H1 (cell line): ENCODE data around the gene CKLF. TPM values are rescaled to one million over a fixed set of nuclear protein-coding genes. Genes with fewer than 3 reads are reported as not detected.

Source experiments
- BRCA1 ChIP-seq: IDR thresholded peaks from 2 replicates; pipeline ENCODE4 v1.6.1; 2012; ENCODE audit warnings: low read depth, low read length, improper control_type of control experiment
- EZH2 ChIP-seq: fragments of 200-600 bp; sonication (generic); IDR thresholded peaks from 2 replicates; pipeline ENCODE4 v1.7.1; 2012; ENCODE audit warnings: low read depth, mild to moderate bottlenecking, moderate library complexity, low read length, inconsistent platforms; ENCODE audit not compliant: severe bottlenecking
- HDAC2 ChIP-seq, 2 experiments: fragments of 300-600 bp in 1 of 2; sonication (generic) in 1 of 2; IDR thresholded peaks; 2 replicates each; pipeline ENCODE4 v1.6.1; 2011 to 2012; ENCODE audit warnings: low read depth in 2 of 2, low read length in 2 of 2, mild to moderate bottlenecking in 2 of 2, moderate library complexity in 2 of 2, borderline replicate concordance in 1 of 2, inconsistent platforms in 1 of 2
- RBBP5 ChIP-seq: IDR thresholded peaks from 2 replicates; pipeline ENCODE4 v1.7.1; 2012; ENCODE audit warnings: low read depth, mild to moderate bottlenecking, inconsistent platforms, low read length, moderate library complexity, borderline replicate concordance
- RFX5 ChIP-seq: IDR thresholded peaks from 2 replicates; pipeline ENCODE4 v1.6.1; 2011; ENCODE audit warnings: low read depth, low read length, improper control_type of control experiment, borderline replicate concordance
- SP2 ChIP-seq: IDR thresholded peaks from 2 replicates; pipeline ENCODE4 v1.6.1; 2012; ENCODE audit warnings: mild to moderate bottlenecking, low read length, inconsistent platforms
- TAF1 ChIP-seq: IDR thresholded peaks from 2 replicates; pipeline ENCODE4 v1.6.1; 2011; ENCODE audit warnings: mild to moderate bottlenecking, low read depth, low read length
- TBP ChIP-seq: IDR thresholded peaks from 2 replicates; pipeline ENCODE4 v1.6.1; 2011; ENCODE audit warnings: low read depth, low read length, improper control_type of control experiment
- polyA plus RNA-seq, 7 experiments: library from polyadenylated mRNA; depleted of rRNA in 3 of 7; stranded (reverse) in 5 of 7; unstranded in 2 of 7; fragments of >200 nt in 5 of 7; fragments of 200-250 nt in 2 of 7; gene quantifications; 1 replicate in 5 of 7; 2 replicates in 1 of 7; 4 replicates in 1 of 7; pipeline versions ENCODE4 v1.2.1 to v1.2.3, GENCODE V29; 2011 to 2013; ENCODE audit warnings: missing spikeins in 2 of 7, mixed read lengths in 2 of 7
- total RNA-seq: library from RNA; stranded (reverse); fragmentation: NEBNext Ultra II Directional; extraction: Animal tissue kit (Norgen Biotek cat#: 25700); gene quantifications from 2 replicates; pipeline ENCODE4 v1.2.1, GENCODE V29; 2021
- TF ChIP-seq, protein P1 (sequence below): fragments of 300-600 bp; sonication (generic); IDR thresholded peaks from 2 replicates; pipeline ENCODE4 v1.7.1; 2012; ENCODE audit warnings: low read length, moderate library complexity, mild to moderate bottlenecking, inconsistent platforms; ENCODE audit not compliant: insufficient replicate concordance
- TF ChIP-seq, protein P2 (sequence below): IDR thresholded peaks from 2 replicates; pipeline ENCODE4 v1.6.1; 2011; ENCODE audit warnings: low read depth, mild to moderate bottlenecking, low read length; ENCODE audit not compliant: insufficient read depth

The CKLF gene
- total and polyA plus RNA-seq, 2 of the 8 experiments (the other 6 are each of a cell fraction or from before 2014, with no cell fraction given), result 21.1 to 63.5 TPM

DNA sequence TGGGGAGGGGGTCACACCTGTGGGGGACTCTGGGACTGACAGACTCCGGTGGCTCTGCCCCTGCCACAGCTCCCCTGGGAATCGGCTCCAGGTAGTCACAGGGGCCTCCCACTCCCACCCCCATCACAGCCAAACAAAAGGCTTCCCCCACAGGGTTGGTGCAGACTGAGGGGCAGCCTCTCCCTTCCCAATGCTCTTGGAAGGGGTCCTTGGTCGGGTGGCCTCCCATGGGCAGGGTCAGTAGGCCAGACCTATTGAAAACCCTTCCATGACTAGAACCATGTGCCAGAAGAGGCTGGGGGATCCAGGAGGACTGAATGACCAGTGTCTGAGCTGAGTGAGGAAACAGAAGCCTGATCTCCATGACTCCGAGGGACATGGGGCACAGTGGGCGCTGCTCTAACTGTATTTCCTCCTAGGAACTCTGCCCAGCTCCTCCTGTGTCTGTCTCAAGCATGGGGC, 31.1 kb upstream of the CKLF start (continued):
- TF ChIP-seq, protein P1, sequence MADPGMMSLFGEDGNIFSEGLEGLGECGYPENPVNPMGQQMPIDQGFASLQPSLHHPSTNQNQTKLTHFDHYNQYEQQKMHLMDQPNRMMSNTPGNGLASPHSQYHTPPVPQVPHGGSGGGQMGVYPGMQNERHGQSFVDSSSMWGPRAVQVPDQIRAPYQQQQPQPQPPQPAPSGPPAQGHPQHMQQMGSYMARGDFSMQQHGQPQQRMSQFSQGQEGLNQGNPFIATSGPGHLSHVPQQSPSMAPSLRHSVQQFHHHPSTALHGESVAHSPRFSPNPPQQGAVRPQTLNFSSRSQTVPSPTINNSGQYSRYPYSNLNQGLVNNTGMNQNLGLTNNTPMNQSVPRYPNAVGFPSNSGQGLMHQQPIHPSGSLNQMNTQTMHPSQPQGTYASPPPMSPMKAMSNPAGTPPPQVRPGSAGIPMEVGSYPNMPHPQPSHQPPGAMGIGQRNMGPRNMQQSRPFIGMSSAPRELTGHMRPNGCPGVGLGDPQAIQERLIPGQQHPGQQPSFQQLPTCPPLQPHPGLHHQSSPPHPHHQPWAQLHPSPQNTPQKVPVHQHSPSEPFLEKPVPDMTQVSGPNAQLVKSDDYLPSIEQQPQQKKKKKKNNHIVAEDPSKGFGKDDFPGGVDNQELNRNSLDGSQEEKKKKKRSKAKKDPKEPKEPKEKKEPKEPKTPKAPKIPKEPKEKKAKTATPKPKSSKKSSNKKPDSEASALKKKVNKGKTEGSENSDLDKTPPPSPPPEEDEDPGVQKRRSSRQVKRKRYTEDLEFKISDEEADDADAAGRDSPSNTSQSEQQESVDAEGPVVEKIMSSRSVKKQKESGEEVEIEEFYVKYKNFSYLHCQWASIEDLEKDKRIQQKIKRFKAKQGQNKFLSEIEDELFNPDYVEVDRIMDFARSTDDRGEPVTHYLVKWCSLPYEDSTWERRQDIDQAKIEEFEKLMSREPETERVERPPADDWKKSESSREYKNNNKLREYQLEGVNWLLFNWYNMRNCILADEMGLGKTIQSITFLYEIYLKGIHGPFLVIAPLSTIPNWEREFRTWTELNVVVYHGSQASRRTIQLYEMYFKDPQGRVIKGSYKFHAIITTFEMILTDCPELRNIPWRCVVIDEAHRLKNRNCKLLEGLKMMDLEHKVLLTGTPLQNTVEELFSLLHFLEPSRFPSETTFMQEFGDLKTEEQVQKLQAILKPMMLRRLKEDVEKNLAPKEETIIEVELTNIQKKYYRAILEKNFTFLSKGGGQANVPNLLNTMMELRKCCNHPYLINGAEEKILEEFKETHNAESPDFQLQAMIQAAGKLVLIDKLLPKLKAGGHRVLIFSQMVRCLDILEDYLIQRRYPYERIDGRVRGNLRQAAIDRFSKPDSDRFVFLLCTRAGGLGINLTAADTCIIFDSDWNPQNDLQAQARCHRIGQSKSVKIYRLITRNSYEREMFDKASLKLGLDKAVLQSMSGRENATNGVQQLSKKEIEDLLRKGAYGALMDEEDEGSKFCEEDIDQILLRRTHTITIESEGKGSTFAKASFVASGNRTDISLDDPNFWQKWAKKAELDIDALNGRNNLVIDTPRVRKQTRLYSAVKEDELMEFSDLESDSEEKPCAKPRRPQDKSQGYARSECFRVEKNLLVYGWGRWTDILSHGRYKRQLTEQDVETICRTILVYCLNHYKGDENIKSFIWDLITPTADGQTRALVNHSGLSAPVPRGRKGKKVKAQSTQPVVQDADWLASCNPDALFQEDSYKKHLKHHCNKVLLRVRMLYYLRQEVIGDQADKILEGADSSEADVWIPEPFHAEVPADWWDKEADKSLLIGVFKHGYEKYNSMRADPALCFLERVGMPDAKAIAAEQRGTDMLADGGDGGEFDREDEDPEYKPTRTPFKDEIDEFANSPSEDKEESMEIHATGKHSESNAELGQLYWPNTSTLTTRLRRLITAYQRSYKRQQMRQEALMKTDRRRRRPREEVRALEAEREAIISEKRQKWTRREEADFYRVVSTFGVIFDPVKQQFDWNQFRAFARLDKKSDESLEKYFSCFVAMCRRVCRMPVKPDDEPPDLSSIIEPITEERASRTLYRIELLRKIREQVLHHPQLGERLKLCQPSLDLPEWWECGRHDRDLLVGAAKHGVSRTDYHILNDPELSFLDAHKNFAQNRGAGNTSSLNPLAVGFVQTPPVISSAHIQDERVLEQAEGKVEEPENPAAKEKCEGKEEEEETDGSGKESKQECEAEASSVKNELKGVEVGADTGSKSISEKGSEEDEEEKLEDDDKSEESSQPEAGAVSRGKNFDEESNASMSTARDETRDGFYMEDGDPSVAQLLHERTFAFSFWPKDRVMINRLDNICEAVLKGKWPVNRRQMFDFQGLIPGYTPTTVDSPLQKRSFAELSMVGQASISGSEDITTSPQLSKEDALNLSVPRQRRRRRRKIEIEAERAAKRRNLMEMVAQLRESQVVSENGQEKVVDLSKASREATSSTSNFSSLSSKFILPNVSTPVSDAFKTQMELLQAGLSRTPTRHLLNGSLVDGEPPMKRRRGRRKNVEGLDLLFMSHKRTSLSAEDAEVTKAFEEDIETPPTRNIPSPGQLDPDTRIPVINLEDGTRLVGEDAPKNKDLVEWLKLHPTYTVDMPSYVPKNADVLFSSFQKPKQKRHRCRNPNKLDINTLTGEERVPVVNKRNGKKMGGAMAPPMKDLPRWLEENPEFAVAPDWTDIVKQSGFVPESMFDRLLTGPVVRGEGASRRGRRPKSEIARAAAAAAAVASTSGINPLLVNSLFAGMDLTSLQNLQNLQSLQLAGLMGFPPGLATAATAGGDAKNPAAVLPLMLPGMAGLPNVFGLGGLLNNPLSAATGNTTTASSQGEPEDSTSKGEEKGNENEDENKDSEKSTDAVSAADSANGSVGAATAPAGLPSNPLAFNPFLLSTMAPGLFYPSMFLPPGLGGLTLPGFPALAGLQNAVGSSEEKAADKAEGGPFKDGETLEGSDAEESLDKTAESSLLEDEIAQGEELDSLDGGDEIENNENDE, result no peak
- TF ChIP-seq TBP (no peak), HDAC2 (IDR thresholded peaks at IDR 0.05; ENCODE audit: borderline replicate concordance in 1 of 2, low read depth in 2 of 2, low read length in 2 of 2) (no peak), BRCA1 (no peak), RBBP5 (no peak), TAF1 (no peak), EZH2 (no peak), RFX5 (no peak), SP2 (no peak)
- TF ChIP-seq, protein P2, sequence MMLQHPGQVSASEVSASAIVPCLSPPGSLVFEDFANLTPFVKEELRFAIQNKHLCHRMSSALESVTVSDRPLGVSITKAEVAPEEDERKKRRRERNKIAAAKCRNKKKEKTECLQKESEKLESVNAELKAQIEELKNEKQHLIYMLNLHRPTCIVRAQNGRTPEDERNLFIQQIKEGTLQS, result no peak
- TF ChIP-seq, all 59 proteins: peak for 0
